Epithelial cell of esophagus (primary cell): ENCODE data around the gene ADAMTS17.

Experiments used
- DNase-seq: peaks from one replicate; pipeline ENCODE4 v3.0.0; 2010; ENCODE audit warnings: low read depth
- H3K4me3 ChIP-seq: 2 replicates; pipeline ENCODE4 v1.5.1; 2011; ENCODE audit warnings: mild to moderate bottlenecking, low read length, control low read depth
- TF ChIP-seq, protein P1 (sequence below): IDR thresholded peaks from 2 replicates; pipeline ENCODE4 v1.5.1; 2011; ENCODE audit warnings: low read depth, mild to moderate bottlenecking, low read length, control low read depth, inconsistent platforms; ENCODE audit not compliant: insufficient read depth; ENCODE audit errors: missing control alignments

ADAMTS17 gene

DNA sequence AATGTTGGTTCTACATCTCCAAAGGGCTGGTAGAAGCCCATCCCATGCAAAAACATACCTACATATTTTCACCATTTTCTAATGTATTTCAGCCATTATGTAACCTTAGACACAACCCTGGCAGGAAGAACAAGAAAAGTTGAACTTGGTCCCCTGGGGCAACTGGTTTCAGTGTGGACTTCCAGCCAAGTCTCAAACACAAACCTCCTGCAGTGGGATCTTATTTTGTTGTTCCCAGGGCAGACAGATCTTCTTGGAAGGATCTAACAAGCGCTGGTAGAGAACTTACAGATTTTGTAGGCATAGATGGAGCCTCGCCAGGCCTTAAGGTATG is 96.3 kb downstream of the ADAMTS17 start:
- no peak for DNase-seq
- H3K4me3 ChIP-seq: no peak overlapping the region
- TF ChIP-seq, protein P1, sequence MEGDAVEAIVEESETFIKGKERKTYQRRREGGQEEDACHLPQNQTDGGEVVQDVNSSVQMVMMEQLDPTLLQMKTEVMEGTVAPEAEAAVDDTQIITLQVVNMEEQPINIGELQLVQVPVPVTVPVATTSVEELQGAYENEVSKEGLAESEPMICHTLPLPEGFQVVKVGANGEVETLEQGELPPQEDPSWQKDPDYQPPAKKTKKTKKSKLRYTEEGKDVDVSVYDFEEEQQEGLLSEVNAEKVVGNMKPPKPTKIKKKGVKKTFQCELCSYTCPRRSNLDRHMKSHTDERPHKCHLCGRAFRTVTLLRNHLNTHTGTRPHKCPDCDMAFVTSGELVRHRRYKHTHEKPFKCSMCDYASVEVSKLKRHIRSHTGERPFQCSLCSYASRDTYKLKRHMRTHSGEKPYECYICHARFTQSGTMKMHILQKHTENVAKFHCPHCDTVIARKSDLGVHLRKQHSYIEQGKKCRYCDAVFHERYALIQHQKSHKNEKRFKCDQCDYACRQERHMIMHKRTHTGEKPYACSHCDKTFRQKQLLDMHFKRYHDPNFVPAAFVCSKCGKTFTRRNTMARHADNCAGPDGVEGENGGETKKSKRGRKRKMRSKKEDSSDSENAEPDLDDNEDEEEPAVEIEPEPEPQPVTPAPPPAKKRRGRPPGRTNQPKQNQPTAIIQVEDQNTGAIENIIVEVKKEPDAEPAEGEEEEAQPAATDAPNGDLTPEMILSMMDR: no peak

DNA sequence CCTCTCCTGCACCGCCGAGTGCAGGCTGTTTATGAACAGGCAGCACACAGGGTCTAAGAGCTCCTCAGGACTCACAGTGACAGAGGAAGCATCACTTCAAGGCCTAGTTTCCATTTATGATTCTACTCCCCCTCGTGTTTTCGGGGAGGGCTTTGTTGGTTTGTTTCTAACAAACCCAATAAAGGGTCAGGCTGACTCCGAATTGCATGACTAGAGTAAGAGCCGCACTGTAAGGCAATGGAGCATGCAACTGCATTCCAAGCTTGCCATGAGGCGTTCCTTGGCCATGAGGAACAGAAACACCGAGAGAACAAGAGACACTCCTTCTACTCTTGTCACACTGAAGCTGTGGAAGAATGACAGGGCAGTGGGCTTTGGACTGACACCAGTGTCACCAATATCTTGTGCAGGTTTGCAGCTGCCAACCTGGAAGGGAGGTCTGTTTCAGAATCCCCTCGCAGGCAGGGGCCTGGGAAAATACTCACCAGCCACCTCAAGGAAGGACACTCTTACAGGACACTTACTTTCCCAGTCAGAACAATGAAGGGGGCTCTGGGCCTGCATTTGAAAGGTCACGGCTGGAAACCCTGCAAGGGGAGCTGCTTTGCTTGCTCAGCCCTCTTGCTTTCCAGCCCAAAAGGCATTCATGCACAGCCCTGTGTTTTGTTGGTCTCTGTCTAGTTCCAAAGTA is 96.8 kb downstream of the ADAMTS17 start:
- TF ChIP-seq, protein P1: no peak
- DNase-seq: no peak
- no peak overlapping the region for H3K4me3 ChIP-seq

DNA sequence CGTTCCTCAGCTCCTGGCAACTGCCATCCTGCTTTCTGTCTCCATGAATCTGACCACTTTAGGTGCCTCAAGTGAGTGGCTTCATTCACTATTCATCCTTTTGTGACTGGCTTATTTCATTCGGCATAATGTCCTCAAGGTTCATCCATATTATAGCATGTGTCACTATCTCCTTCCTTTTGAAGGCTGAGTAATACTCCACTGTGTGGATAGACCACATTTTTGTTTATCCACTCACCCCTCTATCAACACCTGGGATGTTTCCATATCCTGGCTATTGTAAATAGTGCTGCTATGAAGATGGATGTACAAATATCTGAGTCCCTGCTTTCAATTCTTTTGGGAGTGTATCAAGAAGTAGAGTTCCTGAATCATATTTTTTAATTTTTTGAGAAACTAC is 98.8 kb downstream of the ADAMTS17 start:
- H3K4me3 ChIP-seq: no peak overlapping the region
- TF ChIP-seq, protein P1: no peak
- DNase-seq: no peak

DNA sequence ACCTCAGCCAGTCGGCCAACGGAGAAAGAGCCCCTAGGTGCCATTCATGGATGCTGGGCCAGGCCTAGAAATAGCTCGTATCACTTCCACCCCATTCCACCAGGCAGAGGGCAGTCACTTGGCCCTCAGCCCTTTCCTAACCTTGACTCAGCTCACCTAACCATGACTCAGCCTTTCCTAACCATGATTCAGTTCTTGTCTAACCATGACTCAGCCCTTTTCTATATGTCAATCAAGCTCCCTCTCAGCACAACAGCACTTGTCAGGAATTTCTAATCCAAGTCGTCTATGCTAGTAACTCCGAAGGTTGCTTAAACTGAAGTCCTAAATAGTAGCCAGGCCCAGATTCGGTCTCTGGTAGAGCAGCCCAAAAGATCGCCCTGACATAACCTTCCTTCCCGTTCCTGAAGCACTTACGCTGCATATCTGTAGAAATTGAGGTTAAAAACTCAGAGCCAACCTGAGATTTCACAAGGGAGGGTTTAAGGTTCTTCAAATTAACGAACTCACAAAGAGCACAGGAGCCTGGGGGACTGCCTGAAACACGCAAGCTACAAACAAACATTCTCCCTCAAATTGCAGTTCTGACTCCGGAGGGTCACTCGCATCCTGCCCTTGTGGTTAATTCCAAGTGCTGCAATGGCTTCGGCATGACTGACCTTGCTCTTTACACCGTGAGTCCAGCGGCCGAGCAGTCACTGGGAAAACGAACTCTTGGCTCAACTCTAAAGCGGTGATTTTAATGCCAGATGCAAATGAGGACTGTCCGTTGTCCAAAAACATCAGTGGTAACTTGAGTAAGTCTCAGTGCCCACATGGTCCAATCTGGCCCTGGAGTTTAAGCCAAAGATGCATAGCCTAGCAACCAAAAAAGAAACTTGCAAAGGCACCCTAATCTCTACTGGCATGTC is 99.9 kb downstream of the ADAMTS17 start:
- H3K4me3 ChIP-seq: no peak overlapping the region
- TF ChIP-seq, protein P1: no peak
- DNase-seq: peak; percentile 49

DNA sequence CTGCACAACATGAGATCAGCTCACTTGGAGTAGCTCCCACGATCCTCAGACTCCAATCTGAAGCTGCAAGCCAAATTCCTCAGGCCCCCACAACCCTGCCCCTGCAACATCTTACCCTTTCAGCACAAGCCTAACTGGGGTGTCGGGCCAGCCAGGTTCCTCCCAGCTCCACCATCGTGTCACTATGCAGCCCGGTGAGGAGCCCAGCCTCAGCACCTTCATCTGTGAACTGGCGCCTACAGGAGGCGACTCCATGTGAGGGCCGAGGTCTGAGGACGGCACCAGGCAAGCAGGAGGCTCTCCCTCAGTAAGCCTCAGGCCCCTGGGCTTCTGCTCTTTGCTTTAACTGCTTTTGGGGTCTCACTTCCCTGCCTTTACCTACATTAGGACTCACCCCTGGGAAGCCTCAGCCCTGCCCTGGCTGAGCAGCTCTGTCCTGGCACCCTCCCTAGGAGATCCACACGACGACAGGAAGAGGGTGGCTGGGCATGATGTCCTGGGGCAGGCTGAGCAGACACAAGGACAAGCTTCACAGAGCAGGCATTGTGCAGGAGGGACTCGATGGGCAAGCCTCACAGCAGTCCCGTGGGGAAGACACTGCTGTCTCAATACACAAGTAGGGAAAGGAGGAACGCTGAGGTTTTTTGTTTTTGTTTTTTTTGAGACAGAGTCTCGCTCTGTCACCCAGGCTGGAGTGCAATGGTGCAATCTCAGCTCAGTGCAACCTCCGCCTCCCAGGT is 104.6 kb downstream of the ADAMTS17 start:
- TF ChIP-seq, protein P1: no peak
- DNase-seq: no peak
- no peak overlapping the region for H3K4me3 ChIP-seq

DNA sequence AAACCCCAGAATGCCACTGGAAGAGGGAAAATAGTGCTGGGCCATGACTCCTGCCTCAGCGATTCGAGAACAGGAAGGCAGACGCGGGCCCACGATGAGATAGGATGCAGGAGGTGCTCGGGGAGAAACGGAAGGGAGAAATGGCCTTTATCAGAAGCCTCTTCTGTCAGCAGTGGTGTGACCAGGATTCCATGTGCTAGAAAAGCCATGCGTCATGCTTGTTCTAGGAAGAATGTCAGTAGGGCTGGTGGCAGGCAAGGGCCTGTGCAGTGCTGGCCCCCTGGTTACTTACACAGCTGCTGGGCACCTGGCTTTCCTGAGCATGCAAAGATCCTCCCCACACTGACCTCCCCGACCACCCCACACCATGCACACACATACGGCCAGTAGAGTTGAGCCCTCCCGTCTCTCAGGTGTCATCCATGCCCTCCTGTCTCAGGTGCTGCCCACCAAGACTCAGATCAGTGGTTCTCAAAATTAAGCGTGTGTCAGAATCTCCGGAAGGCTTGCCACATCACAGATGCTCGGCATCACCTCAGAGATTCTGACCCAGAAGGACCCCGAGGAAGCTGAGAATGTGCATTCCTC is 106.7 kb downstream of the ADAMTS17 start:
- TF ChIP-seq, protein P1: no peak
- DNase-seq: no peak
- no peak overlapping the region for H3K4me3 ChIP-seq
